GM10248 (cell line): ENCODE results near the gene RNF144A.

ENCODE experiments used
- CTCF ChIA-PET: fragments of 300-600 bp; sonication (Branson Sonifier 250); formaldehyde crosslinking; extraction: SDS; loops from one replicate; lab custom pipeline; 2021; ENCODE audit warnings: antibody characterized with exemption; lab: Yijun Ruan, JAX
- POLR2A ChIA-PET: fragments of 350-650 bp; sonication (Branson Sonifier 250); formaldehyde crosslinking; extraction: SDS; loops from one replicate; lab custom pipeline; 2020; ENCODE audit warnings: antibody characterized with exemption; lab: Yijun Ruan, JAX
- DNase-seq: peaks from one replicate; pipeline ENCODE4 v3.0.0; 2012; ENCODE audit errors: extremely low spot score
- TF ChIP-seq, protein P1 (sequence below): IDR thresholded peaks from 2 replicates; pipeline ENCODE4 v1.5.1; 2012; ENCODE audit warnings: mild to moderate bottlenecking, low read depth; ENCODE audit errors: extremely low read depth, missing control alignments, control extremely low read depth

Gene RNF144A

DNA sequence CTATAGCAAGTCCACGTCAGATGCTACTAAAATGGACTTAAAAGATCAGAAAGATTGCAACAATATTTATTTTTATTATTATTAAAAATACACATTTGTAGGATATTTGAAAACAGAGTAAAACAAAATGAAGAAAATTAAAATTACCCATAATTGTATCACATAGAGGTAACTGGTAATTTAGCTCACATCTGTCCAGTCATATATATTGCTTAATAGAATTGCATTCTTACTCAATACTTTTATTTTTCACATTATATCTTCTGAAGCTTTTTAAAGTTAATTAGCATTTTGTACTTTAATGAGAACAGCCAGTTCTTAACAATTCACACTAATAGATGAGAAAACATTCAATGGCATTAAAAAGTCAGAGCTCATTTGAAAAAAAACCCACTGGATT, 11.5 kb upstream of the RNF144A start:
- ChIA-PET CTCF (interaction anchor here (0.6 to 12.9 kb wide), 7 partner anchors 9 to 192 kb away, joined by 3 to 123 read pairs (median 4); partner anchors contain the start of gene RNF144A), POLR2A (no interaction called here)
- TF ChIP-seq, protein P1, sequence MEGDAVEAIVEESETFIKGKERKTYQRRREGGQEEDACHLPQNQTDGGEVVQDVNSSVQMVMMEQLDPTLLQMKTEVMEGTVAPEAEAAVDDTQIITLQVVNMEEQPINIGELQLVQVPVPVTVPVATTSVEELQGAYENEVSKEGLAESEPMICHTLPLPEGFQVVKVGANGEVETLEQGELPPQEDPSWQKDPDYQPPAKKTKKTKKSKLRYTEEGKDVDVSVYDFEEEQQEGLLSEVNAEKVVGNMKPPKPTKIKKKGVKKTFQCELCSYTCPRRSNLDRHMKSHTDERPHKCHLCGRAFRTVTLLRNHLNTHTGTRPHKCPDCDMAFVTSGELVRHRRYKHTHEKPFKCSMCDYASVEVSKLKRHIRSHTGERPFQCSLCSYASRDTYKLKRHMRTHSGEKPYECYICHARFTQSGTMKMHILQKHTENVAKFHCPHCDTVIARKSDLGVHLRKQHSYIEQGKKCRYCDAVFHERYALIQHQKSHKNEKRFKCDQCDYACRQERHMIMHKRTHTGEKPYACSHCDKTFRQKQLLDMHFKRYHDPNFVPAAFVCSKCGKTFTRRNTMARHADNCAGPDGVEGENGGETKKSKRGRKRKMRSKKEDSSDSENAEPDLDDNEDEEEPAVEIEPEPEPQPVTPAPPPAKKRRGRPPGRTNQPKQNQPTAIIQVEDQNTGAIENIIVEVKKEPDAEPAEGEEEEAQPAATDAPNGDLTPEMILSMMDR: no peak
- no peak for DNase-seq

DNA sequence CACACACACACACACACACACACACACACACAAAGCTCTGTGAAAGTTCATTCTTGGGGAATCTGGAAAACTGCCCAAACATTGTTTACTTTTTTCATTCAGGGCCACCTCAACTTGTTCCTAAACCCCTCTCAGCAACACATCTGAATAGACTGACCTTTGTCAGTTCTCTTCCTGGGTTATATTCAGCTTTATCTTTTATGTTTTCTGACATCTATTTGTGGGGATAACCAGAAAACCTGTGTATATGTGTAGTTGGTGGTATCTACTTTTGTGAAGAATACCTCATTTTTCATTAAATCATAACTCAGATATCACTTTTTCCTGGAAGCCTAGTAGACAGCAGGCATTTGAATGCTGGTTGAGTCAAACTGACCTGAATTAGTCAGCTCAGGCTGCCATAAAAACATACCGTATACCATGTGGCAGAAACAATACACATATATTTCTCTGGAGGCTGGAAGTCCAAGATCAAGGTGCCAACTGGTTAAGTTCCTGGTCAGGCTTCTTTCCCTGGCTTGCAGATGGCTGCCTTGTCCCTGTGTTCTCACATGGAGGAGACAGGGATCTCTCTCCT, 11.0 kb upstream of the RNF144A start:
- POLR2A ChIA-PET: no interaction called here

DNA sequence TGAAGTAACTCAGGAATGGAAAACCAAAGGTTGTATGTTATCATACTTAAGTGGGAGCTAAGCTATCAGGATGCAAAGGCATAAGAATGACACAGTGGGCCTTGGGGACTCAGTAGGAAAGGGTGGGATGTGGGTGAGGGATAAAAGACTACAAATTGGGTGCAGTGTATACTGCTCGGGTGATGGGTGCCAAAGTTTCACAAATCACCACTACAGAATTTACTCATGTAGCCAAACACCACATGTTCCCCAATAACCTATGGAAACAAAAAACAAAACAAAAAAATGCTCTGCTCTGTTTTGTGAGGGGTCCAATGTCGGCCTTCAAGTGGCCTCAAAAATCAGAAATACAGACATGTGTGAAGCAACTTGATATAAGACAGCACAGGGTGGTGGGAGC, 8.9 kb upstream of the RNF144A start:
- POLR2A ChIA-PET: no interaction called here
- CTCF ChIA-PET: interaction anchor here (1.3 to 12.9 kb wide), 5 partner anchors 10 to 136 kb away, joined by 3 to 123 read pairs (median 6); partner anchors contain the start of gene RNF144A
- DNase-seq: no peak
- TF ChIP-seq, protein P1: no peak

More for the DNA sequence above, 11.0 kb upstream of the RNF144A start:
- TF ChIP-seq, protein P1: no peak
- CTCF ChIA-PET: interaction anchor here (0.6 to 12.9 kb wide), 7 partner anchors 8 to 191 kb away, joined by 3 to 123 read pairs (median 4); partner anchors contain the start of gene RNF144A
- DNase-seq: no peak

DNA sequence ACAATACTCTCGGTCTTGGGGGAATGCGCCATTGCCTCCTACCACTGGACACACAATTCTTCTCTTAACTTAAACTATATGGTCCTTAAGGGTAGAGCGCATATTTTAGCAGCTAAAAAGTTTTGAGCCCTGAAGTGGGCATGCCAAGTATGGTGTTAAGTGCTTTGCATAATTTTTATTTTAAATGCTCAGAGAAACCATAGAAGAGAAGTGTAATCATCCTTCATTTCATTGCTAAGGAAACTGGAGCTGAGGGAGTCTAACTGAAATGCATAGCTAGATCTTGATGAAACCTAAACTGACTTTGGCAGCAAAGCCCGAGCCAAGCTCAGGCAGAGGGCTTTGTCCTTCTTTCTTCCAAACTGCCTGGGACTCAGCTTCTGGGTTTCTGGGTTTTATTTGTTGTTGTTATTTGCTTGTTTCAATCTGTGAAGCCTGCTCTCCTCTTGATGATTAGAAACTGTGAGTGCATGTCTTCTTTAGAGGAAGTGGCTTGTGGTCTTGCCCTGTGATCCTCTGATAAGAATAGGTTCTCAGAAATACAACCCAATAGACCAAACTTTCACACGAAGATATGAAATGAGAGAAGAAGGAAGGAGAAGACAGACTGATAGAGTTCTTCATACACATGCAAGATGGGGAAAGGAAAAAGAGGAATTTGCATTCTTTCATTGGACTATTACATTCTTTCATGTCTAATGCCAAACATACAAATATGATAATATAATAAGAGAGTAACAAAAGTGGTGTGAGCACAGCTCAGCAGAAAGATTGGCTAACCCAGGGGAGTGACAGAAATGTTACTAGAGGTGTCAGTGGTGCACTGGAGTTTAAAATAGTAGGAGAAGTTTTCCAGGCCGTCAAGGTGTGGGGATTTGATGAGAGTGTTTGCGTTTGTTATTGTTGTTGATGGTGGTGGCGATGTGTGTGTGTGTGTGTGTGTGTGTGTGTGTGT, 7.5 kb upstream of the RNF144A start:
- DNase-seq: peak; percentile 50
- TF ChIP-seq, protein P1: no peak
- CTCF ChIA-PET: interaction anchor here (0.6 to 12.9 kb wide), 6 partner anchors 9 to 134 kb away, joined by 3 to 123 read pairs (median 12); partner anchors contain the start of gene RNF144A
- POLR2A ChIA-PET: no interaction called here

DNA sequence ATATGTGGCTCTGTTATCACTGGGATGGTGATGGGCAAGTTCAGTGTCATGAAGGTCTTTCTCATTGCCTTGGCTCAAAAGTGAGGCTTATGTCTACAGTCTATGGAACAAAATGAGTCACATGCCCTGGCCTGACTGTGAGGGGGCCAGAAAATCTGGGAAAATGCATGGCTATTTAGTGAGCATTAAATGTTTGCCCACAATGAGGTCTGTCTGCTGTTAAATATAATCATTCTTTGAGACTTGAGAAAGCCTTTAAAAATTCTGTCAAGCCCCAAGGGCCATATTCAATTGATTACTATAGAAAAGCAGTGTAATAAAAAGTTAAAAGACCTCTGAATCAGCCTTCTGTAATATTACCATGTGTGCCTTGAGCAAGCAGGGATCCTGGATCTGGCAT, 5.5 kb upstream of the RNF144A start:
- CTCF ChIA-PET: interaction anchor here (1.1 to 12.9 kb wide), 7 partner anchors 17 to 132 kb away, joined by 3 to 123 read pairs (median 4); no protein-coding TSS in a partner anchor
- POLR2A ChIA-PET: no interaction called here
- no peak for DNase-seq
- TF ChIP-seq, protein P1: no peak
